Measurements from ENCODE around the gene FBXL7.

The FBXL7 gene

DNA sequence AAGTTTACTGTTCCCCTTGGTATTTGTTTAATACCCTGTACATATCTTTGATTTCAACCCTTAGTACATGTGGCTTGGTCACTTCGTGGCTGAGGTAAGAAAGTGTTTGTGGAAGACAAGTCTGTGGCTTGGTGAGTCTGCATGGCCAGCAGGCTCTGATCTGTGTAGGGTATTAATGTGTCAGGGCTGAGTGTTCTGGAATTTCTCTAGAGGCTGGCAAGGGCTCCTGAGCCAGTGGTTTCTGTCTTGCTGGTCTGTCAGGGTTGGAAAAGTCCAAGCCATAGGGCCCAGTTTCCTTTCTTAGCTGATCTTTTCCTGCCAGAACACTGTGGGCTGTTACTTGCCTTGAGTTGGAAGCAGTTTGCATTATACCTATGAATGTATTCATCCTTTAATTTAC is 48.0 kb upstream of the FBXL7 start:
- no peaks in the 10 kb centered on the region for H3K79me2 ChIP-seq (ENCODE audit: insufficient read depth, low read length)
- no peaks in the 10 kb centered on the region for H3K9me2 ChIP-seq (ENCODE audit: low read depth, low read length)
- H3K27me3 ChIP-seq (ENCODE audit: insufficient read depth, low read length): no peaks in the 10 kb centered on the region
- no peak overlapping the region for H3K9ac ChIP-seq (ENCODE audit: low read length)
- H3K4me2 ChIP-seq (ENCODE audit: low read length): no peak overlapping the region
- H4K20me1 ChIP-seq (ENCODE audit: insufficient read depth, low read length): no peaks in the 10 kb centered on the region
- no peak overlapping the region for H3K4me3 ChIP-seq (ENCODE audit: low read depth, low read length, poor library complexity, severe bottlenecking)
- H2AFZ ChIP-seq (ENCODE audit: low read length): no peak overlapping the region
- H3K4me1 ChIP-seq (ENCODE audit: insufficient read depth, low read length, severe bottlenecking): no peaks in the 10 kb centered on the region
- no peaks in the 10 kb centered on the region for H3K36me3 ChIP-seq (ENCODE audit: insufficient read depth, low read length)
- no peak overlapping the region for H3K27ac ChIP-seq (ENCODE audit: low read depth, low read length, poor library complexity, severe bottlenecking)
- H3F3A ChIP-seq (ENCODE audit: insufficient read depth, low read length): no peaks in the 10 kb centered on the region
- TF ChIP-seq EZH2 (IDR thresholded peaks at IDR 0.05; ENCODE audit: borderline replicate concordance, low read length): no peak
- TF ChIP-seq, protein P1, sequence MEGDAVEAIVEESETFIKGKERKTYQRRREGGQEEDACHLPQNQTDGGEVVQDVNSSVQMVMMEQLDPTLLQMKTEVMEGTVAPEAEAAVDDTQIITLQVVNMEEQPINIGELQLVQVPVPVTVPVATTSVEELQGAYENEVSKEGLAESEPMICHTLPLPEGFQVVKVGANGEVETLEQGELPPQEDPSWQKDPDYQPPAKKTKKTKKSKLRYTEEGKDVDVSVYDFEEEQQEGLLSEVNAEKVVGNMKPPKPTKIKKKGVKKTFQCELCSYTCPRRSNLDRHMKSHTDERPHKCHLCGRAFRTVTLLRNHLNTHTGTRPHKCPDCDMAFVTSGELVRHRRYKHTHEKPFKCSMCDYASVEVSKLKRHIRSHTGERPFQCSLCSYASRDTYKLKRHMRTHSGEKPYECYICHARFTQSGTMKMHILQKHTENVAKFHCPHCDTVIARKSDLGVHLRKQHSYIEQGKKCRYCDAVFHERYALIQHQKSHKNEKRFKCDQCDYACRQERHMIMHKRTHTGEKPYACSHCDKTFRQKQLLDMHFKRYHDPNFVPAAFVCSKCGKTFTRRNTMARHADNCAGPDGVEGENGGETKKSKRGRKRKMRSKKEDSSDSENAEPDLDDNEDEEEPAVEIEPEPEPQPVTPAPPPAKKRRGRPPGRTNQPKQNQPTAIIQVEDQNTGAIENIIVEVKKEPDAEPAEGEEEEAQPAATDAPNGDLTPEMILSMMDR (IDR thresholded peaks at IDR 0.05; ENCODE audit: low read length): no peak
- no peaks in the 10 kb centered on the region for H3K9me3 ChIP-seq (ENCODE audit: low read length)

DNA sequence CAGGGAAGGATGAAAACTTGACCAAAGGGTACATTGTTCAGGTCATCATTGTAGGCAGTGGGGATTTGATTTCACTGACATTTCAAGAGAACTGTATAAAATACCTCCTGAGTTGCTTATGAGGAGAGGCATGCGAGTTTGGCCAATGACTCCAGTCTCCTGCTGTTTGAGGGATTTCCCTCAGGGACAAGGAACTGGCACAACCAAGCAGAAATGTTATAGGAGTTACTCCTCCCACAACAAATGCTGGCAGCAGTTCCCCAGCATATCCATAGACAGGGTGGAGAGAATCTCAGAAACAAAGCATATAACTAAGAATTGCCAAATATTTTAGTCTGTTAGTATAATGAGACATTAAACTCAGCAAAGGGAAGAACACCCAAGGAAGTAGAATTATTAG is 47.2 kb upstream of the FBXL7 start:
- Histone ChIP-seq H2AFZ (ENCODE audit: low read length) (no peak overlapping the region), H3K4me1 (ENCODE audit: insufficient read depth, low read length, severe bottlenecking) (no peaks in the 10 kb centered on the region), H3K27ac (ENCODE audit: low read depth, low read length, poor library complexity, severe bottlenecking) (no peak overlapping the region), H4K20me1 (ENCODE audit: insufficient read depth, low read length) (no peaks in the 10 kb centered on the region), H3K79me2 (ENCODE audit: insufficient read depth, low read length) (no peaks in the 10 kb centered on the region), H3K4me3 (ENCODE audit: low read depth, low read length, poor library complexity, severe bottlenecking) (no peak overlapping the region), H3F3A (ENCODE audit: insufficient read depth, low read length) (no peaks in the 10 kb centered on the region), H3K27me3 (ENCODE audit: insufficient read depth, low read length) (no peaks in the 10 kb centered on the region), H3K9ac (ENCODE audit: low read length) (no peak overlapping the region), H3K9me2 (ENCODE audit: low read depth, low read length) (no peaks in the 10 kb centered on the region), H3K36me3 (ENCODE audit: insufficient read depth, low read length) (no peaks in the 10 kb centered on the region), H3K9me3 (ENCODE audit: low read length) (no peaks in the 10 kb centered on the region), H3K4me2 (ENCODE audit: low read length) (no peak overlapping the region)
- TF ChIP-seq EZH2 (IDR thresholded peaks at IDR 0.05; ENCODE audit: borderline replicate concordance, low read length): no peak
- TF ChIP-seq, protein P1 (IDR thresholded peaks at IDR 0.05; ENCODE audit: low read length): no peak

DNA sequence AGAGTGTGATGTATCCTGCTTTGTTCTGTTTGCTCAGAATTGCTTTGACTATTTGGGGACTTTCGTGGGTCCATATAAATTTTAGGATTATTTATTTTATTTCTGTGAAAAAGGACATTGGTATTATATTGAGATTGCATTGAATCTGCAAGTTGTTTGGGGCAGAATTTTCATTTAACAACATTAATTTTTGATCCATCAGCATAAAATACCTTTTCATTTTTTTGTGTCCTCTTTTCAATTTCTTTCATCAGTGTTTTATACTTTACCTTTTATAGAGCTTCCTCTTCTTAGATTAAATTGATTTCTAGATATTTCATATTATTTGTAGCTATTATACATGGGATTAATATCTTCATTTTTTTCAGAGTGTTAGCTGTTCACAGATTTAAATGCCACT is 40.8 kb upstream of the FBXL7 start:
- Histone ChIP-seq H3K9ac (ENCODE audit: low read length) (no peak overlapping the region), H3F3A (ENCODE audit: insufficient read depth, low read length) (no peaks in the 10 kb centered on the region), H3K4me2 (ENCODE audit: low read length) (no peak overlapping the region), H3K9me3 (ENCODE audit: low read length) (no peaks in the 10 kb centered on the region), H3K27ac (ENCODE audit: low read depth, low read length, poor library complexity, severe bottlenecking) (no peak overlapping the region), H2AFZ (ENCODE audit: low read length) (no peak overlapping the region), H3K79me2 (ENCODE audit: insufficient read depth, low read length) (no peaks in the 10 kb centered on the region), H3K27me3 (ENCODE audit: insufficient read depth, low read length) (no peaks in the 10 kb centered on the region), H3K4me3 (ENCODE audit: low read depth, low read length, poor library complexity, severe bottlenecking) (no peak overlapping the region), H3K36me3 (ENCODE audit: insufficient read depth, low read length) (no peaks in the 10 kb centered on the region), H4K20me1 (ENCODE audit: insufficient read depth, low read length) (no peaks in the 10 kb centered on the region), H3K4me1 (ENCODE audit: insufficient read depth, low read length, severe bottlenecking) (no peaks in the 10 kb centered on the region), H3K9me2 (ENCODE audit: low read depth, low read length) (no peaks in the 10 kb centered on the region)
- no peak for TF ChIP-seq EZH2 (IDR thresholded peaks at IDR 0.05; ENCODE audit: borderline replicate concordance, low read length)
- TF ChIP-seq, protein P1 (IDR thresholded peaks at IDR 0.05; ENCODE audit: low read length): no peak
